ENCODE results near the gene NUDT22. TPM values are rescaled to one million over a fixed set of nuclear protein-coding genes. Genes with fewer than 3 reads are reported as not detected.

Gene NUDT22
- total RNA-seq, 2 experiments from 2014 or later: 86.7 to 91.6 TPM

DNA sequence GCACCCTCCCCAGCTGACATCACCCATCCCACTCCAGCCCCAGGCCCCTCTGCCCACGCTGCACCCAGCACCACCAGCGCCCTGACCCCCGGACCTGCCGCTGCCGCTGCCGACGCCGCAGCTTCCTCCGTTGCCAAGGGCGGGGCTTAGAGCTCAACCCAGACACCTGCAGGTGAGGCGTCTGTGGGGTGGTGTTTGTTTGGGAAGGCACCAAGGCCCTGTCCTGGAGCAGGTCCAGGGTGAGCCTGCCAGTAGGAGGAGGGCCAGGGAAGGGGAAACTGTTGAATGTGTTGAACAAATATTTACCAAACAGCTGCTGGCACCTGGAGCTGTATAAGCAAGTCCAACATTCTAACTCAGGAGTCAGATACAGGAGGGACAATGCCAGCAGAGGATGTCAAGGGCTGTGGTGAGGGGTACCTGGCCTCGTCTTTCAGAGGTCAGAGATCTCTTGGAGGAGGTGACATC lies 11.4 kb downstream of the NUDT22 start:
- peaks cover 33% of the 10 kb centered on the region for H3K36me3 Mint-ChIP-seq (ENCODE audit: low read depth)
- H3K9me3 Mint-ChIP-seq (ENCODE audit: insufficient read depth): no peaks in the 10 kb centered on the region
- H3K4me1 Mint-ChIP-seq (ENCODE audit: low read depth): peaks cover 39% of the 10 kb centered on the region
- ChIA-PET CTCF (interaction anchor here (0.9 to 2.8 kb wide), 3 partner anchors 31 to 67 kb away, joined by 3 to 9 read pairs (median 5); partner anchors contain the start of gene FERMT3), POLR2A (interaction anchor here (0.6 to 1.5 kb wide), 5 partner anchors 9 to 103 kb away, joined by 3 to 6 read pairs (median 3); partner anchors contain the start of genes FERMT3, PPP1R14B and STIP1)
- no peak overlapping the region for H3K27ac Mint-ChIP-seq
- H3K4me3 Mint-ChIP-seq: no peak overlapping the region
- H3K27me3 Mint-ChIP-seq (ENCODE audit: low read depth): no peaks in the 10 kb centered on the region
- DNase-seq (no peak), ATAC-seq (no peak)

DNA sequence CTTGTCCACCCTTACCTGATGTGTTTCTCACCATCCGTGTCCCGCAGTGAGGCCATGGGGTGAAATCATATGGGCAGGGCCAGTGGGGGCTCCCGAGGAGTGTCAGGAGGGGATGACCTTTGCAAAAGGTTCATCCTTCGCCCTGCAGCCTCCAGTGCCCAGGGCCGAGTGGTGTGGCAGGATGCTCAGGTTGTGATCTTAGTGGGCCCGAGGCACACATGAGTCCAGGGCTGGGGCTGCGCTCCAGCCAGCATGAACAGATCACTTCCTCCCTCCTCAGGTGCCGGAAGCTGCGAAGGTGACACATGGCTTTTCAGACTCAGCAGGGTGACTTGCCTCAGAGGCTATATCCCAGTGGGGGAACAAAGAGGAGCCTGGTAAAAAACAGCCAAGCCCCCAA lies 12.0 kb downstream of the NUDT22 start:
- H3K9me3 Mint-ChIP-seq (ENCODE audit: insufficient read depth): no peaks in the 10 kb centered on the region
- no peak for ATAC-seq
- DNase-seq: no peak
- peaks cover 38% of the 10 kb centered on the region for H3K36me3 Mint-ChIP-seq (ENCODE audit: low read depth)
- ChIA-PET CTCF (interaction anchor here (0.9 to 2.8 kb wide), 3 partner anchors 32 to 66 kb away, joined by 3 to 9 read pairs (median 5); partner anchors contain the start of gene FERMT3), POLR2A (interaction anchor here (1.0 to 2.0 kb wide), 6 partner anchors 8 to 66 kb away, joined by 3 to 12 read pairs (median 4); partner anchors contain the start of genes FERMT3, NUDT22, PPP1R14B and STIP1)
- peak overlapping the region; percentile 61 for H3K27ac Mint-ChIP-seq
- H3K4me3 Mint-ChIP-seq: no peak overlapping the region
- H3K4me1 Mint-ChIP-seq (ENCODE audit: low read depth): peaks cover 38% of the 10 kb centered on the region
- H3K27me3 Mint-ChIP-seq (ENCODE audit: low read depth): no peaks in the 10 kb centered on the region

DNA sequence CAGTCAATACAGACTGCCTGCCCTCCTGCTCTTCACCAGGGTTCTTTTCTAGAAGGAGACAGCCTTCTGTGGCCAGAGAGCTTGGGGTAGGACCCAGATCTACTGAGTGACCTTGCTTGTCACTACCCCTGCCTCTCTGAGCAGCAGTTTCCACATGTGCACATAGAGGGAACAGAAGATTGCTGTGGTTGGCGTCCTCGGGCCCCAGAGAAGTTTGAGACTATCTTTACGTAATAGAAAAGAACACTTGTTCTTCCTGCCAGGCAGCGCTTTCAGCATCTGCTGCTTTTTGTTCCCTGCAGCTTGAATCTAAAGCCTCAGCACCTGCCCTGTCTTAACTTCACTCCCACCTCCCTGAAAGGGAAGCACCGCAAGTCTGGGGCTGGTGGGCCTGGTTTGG lies 12.9 kb downstream of the NUDT22 start:
- Mint-ChIP-seq H3K36me3 (ENCODE audit: low read depth) (peaks cover 47% of the 10 kb centered on the region), H3K4me1 (ENCODE audit: low read depth) (peaks cover 42% of the 10 kb centered on the region), H3K4me3 (no peak overlapping the region), H3K27ac (peak overlapping the region; percentile 61), H3K27me3 (ENCODE audit: low read depth) (no peaks in the 10 kb centered on the region), H3K9me3 (ENCODE audit: insufficient read depth) (no peaks in the 10 kb centered on the region)
- ChIA-PET CTCF (interaction anchor here (2.8 kb wide), 1 partner anchor 34 kb away, joined by 9 read pairs; no protein-coding TSS in a partner anchor), POLR2A (interaction anchor here (1.0 to 2.0 kb wide), 6 partner anchors 10 to 65 kb away, joined by 3 to 12 read pairs (median 4); partner anchors contain the start of genes FERMT3, NUDT22, STIP1 and TRPT1)
- DNase-seq: no peak
- ATAC-seq: no peak

DNA sequence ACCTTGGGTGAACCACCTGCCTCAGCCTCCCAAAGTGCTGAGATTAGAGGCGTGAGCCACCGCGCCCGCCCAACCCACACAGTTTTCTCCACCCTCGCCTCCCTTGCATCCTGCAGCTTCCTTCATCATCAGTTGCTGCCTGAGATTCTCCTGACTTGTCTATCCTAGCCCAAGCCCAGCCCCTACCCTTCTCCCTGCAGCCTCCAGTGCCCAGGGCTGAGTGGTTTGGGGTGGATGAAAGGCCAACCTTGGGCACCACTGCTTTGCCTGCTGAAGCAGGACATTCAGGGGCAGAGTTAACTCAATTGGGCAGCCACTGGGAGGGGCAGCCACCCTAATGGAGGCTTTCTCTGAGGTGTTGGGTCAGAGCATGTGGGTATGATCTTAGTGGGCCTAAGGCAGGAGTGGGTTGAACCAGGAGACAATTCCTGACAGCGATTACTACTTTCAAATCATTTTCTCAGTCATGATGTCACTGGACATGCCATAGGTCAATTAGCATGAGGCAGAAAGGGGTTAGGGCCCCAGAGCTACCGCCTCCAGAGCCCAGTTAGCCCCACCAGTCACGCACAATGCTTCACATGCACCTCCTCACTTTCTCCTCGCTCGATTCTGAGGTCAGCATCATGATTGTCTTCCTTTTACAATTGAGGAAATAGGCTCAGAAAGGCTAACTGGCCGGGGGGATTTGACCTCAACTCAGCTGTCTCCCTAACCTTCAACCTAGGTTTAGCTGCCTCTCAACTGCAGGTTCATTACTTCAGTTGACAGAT lies 13.8 kb downstream of the NUDT22 start:
- ATAC-seq: no peak
- no peaks in the 10 kb centered on the region for H3K9me3 Mint-ChIP-seq (ENCODE audit: insufficient read depth)
- DNase-seq: peak; percentile 41
- H3K27ac Mint-ChIP-seq: peak overlapping the region; percentile 98
- H3K27me3 Mint-ChIP-seq (ENCODE audit: low read depth): no peaks in the 10 kb centered on the region
- peaks cover 50% of the 10 kb centered on the region for H3K36me3 Mint-ChIP-seq (ENCODE audit: low read depth)
- peaks cover 48% of the 10 kb centered on the region for H3K4me1 Mint-ChIP-seq (ENCODE audit: low read depth)
- POLR2A ChIA-PET: interaction anchor here (0.8 to 2.0 kb wide), 7 partner anchors 8 to 58 kb away, joined by 3 to 15 read pairs (median 3); partner anchors contain the start of genes DNAJC4, FERMT3, NUDT22 and TRPT1
- CTCF ChIA-PET: interaction anchor here (0.8 to 2.8 kb wide), 2 partner anchors 9 to 35 kb away, joined by 3 to 9 read pairs; partner anchors contain the start of gene DNAJC4
- peak overlapping the region; percentile 89 for H3K4me3 Mint-ChIP-seq

DNA sequence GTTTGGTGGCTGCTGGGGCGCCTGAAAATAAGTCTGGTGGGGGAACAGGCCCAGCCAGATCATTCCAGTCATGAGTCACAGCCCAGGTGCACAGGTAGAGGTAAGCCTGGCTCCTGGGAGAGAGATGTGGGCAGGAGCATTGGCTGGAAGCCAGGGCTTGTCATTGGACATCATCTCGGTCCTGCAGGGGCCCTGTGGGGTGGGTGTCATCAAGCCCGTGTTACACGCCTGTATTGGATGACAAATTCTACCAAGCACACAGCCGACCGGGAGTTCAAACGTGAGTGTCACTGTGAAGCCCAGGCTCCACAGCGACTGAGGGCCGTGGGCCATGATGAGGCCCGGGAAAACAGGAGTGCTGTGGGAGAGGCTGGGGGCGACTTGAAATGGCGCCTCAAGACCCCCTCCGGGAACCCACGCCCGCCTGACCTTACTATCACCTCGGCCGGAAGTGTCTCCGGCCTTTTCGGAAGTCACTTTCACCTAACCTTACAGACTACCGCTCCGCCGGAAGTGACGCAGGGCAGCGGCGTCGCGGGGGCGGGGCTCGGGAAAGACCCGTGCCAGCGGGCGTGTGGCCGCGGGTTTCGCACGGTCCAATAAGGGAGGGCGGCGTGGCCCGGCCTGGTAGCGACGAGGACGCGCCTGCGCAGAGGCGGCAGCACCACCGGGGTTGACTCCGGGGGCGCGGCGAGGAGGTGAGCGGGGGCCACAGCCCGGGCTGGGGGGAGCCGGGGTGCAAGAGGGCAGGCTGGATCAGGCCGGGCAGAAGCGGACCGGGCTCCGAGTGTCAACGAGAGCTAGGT lies 14.6 kb downstream of the NUDT22 start, which contains the start of gene FKBP2:
Gene FKBP2, plus strand, starts transcription at position 661 of the 806 bp plus-strand sequence. CDS start 1,293 bp downstream, outside the sequence.
- ATAC-seq: peak; percentile 76
- Mint-ChIP-seq H3K9me3 (ENCODE audit: insufficient read depth) (no peaks in the 10 kb centered on the region), H3K27me3 (ENCODE audit: low read depth) (no peaks in the 10 kb centered on the region), H3K36me3 (ENCODE audit: low read depth) (peaks cover 45% of the 10 kb centered on the region), H3K4me3 (peak within 1 kb of the TSS; percentile 89), H3K4me1 (ENCODE audit: low read depth) (peaks cover 43% of the 10 kb centered on the region), H3K27ac (peak within 1 kb of the TSS; percentile 98)
- DNase-seq: peak; percentile 98
- ChIA-PET CTCF (interaction anchor here (0.7 to 6.8 kb wide), 8 partner anchors 9 to 99 kb away, joined by 3 to 57 read pairs (median 3); partner anchors contain the start of genes BAD, CCDC88B, DNAJC4 and FERMT3), POLR2A (interaction anchor here (0.7 to 6.3 kb wide), 14 partner anchors 8 to 1477 kb away, joined by 3 to 58 read pairs (median 4); partner anchors contain the start of genes DNAJC4, FERMT3, NUDT22 and STIP1)

DNA sequence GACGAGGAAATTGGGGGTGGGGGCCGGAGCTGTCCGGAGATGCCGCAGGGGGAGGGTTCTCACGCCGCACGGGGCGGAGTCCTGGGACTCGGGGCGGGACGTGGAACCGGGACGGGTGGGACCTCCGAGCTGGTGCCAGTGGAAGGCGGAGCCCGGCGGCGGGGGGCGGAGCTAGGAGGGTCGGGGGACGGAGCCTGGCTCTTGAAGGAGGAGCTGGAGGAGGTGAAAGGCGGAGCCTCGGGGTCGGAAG lies 15.1 kb downstream of the NUDT22 start:
- no peaks in the 10 kb centered on the region for H3K27me3 Mint-ChIP-seq (ENCODE audit: low read depth)
- H3K36me3 Mint-ChIP-seq (ENCODE audit: low read depth): peaks cover 45% of the 10 kb centered on the region
- H3K4me1 Mint-ChIP-seq (ENCODE audit: low read depth): peaks cover 39% of the 10 kb centered on the region
- ChIA-PET POLR2A (interaction anchor here (0.7 to 6.3 kb wide), 10 partner anchors 8 to 1476 kb away, joined by 3 to 58 read pairs (median 6); partner anchors contain the start of genes DNAJC4, FERMT3, NUDT22 and PRDX5), CTCF (interaction anchor here (0.7 to 6.8 kb wide), 6 partner anchors 10 to 99 kb away, joined by 3 to 57 read pairs (median 3); partner anchors contain the start of genes BAD, CCDC88B, FERMT3 and STIP1)
- H3K9me3 Mint-ChIP-seq (ENCODE audit: insufficient read depth): no peaks in the 10 kb centered on the region
- DNase-seq (no peak), ATAC-seq (peak; percentile 83)
- H3K4me3 Mint-ChIP-seq: peak overlapping the region; percentile 89
- peak overlapping the region; percentile 98 for H3K27ac Mint-ChIP-seq

DNA sequence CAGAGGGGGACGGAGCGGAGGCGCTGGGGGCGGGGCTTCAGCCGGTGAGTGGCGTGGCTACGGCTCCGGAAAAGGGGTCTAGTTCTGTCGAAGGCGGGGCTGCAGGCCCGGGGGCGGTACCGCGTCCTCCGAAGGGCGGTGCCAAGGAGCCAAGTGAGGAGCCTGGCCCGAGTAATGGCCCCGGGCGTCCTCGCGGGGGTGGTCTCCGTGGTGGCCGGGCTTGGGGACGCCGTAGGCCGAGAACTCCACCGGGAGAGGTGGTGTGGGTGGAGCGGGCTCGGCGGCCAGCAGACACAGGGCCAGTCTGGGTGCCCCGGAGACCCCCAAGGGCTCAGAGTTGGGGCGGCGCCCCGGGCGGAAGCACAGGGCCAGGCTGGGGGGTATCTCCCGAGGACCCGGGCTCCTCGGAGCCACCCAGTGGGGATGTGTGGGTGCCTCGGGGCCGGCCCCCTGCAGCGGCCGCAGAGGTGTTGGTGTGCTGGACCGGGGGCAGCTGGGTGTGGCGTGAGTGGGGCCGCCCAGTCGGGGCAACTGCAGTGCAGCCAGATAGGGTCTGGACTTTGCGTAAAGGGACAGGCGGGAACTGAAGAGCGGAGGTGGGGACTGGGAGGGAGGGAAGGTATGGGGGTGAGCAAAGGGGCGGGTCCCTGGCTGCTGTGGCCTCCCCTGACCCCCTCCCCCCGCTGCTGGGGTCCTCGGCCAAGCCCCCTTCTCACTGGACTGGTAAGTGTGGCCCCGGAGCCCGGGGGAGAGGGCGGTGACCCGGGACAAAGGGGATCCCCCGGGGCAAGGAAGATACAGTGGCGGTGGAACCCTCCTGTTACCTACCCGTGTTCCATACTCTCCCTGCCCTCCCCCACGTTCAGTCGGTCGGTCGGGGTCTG lies 15.7 kb downstream of the NUDT22 start:
- Mint-ChIP-seq H3K9me3 (ENCODE audit: insufficient read depth) (no peaks in the 10 kb centered on the region), H3K27me3 (ENCODE audit: low read depth) (no peaks in the 10 kb centered on the region), H3K27ac (peak overlapping the region; percentile 98), H3K4me1 (ENCODE audit: low read depth) (peaks cover 39% of the 10 kb centered on the region), H3K4me3 (peak overlapping the region; percentile 89), H3K36me3 (ENCODE audit: low read depth) (peaks cover 44% of the 10 kb centered on the region)
- POLR2A ChIA-PET: interaction anchor here (0.7 to 6.3 kb wide), 12 partner anchors 8 to 1475 kb away, joined by 3 to 58 read pairs (median 6); partner anchors contain the start of genes DNAJC4, FERMT3, NUDT22 and PRDX5
- CTCF ChIA-PET: interaction anchor here (0.7 to 6.8 kb wide), 7 partner anchors 9 to 98 kb away, joined by 3 to 57 read pairs (median 3); partner anchors contain the start of genes BAD, CCDC88B, FERMT3 and PLCB3
- DNase-seq (peak; percentile 100), ATAC-seq (peak; percentile 5)

DNA sequence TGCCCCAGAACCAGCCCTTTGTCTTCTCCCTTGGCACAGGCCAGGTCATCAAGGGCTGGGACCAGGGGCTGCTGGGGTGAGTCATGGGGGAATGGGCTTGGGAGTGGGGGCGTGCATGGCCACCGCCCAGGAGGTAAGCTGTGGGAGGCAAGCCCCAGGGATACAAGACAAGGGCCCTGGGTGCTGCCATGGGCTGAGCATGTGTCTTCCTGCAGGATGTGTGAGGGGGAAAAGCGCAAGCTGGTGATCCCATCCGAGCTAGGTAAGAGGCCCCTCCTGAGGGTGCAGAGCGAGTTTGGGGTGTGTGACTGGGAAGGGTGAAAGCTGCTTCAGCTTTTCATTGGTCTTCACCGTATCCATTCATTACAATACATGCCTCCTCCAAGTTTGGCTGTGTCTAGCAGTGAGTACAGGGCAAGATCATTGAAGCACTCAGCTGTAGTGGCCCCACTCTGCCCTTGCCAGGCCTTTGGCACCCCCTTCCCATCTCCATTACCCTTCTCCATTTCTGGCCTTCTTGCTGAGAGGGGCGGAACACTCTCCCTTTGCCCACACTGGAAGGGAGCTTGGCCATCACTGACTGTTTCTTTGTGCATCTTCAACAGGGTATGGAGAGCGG lies 17.3 kb downstream of the NUDT22 start:
- Mint-ChIP-seq H3K9me3 (ENCODE audit: insufficient read depth) (no peaks in the 10 kb centered on the region), H3K27ac (peak overlapping the region; percentile 85), H3K36me3 (ENCODE audit: low read depth) (peaks cover 28% of the 10 kb centered on the region), H3K27me3 (ENCODE audit: low read depth) (no peaks in the 10 kb centered on the region), H3K4me3 (peak overlapping the region; percentile 25), H3K4me1 (ENCODE audit: low read depth) (peaks cover 50% of the 10 kb centered on the region)
- ChIA-PET CTCF (interaction anchor here (1.1 to 6.8 kb wide), 9 partner anchors 7 to 113 kb away, joined by 3 to 57 read pairs (median 4); partner anchors contain the start of genes CATSPERZ, ESRRA, FERMT3 and PLCB3), POLR2A (interaction anchor here (1.1 to 6.3 kb wide), 7 partner anchors 10 to 74 kb away, joined by 3 to 58 read pairs (median 23); partner anchors contain the start of genes FERMT3, NUDT22, PRDX5 and STIP1)
- DNase-seq (no peak), ATAC-seq (no peak)

DNA sequence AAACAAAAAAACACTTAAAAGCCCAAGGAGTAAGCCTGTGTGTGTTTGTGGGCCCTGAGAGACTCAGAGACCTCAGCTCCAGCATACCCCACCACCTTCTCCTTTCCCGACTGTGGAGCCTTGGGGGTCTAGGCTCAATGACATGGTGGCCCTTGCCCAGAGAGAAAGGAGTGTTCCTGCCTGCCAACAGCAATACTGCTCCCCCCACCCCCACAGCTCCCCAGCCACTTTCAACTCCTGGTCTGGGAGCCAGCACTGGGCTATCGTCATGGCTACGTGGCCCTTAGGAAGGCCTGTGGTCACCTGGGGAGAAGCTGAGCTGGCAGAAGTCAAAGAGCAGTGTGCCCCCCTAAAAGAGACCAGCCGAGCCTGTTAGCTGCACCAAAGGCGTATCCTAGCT lies 18.0 kb downstream of the NUDT22 start:
- Mint-ChIP-seq H3K4me3 (peak overlapping the region; percentile 34), H3K27ac (peak overlapping the region; percentile 85), H3K9me3 (ENCODE audit: insufficient read depth) (no peaks in the 10 kb centered on the region), H3K27me3 (ENCODE audit: low read depth) (no peaks in the 10 kb centered on the region), H3K36me3 (ENCODE audit: low read depth) (peaks cover 25% of the 10 kb centered on the region), H3K4me1 (ENCODE audit: low read depth) (peaks cover 50% of the 10 kb centered on the region)
- CTCF ChIA-PET: interaction anchor here (1.1 to 6.8 kb wide), 8 partner anchors 8 to 112 kb away, joined by 3 to 57 read pairs (median 4); partner anchors contain the start of genes CATSPERZ, ESRRA and FERMT3
- DNase-seq: no peak
- POLR2A ChIA-PET: interaction anchor here (0.9 to 6.3 kb wide), 10 partner anchors 11 to 405 kb away, joined by 3 to 58 read pairs (median 10); partner anchors contain the start of genes FERMT3, NUDT22, PRDX5 and STIP1
- ATAC-seq: no peak
